GM19324 (cell line): ENCODE data around the gene SMARCAD1.
"Not testable (repeated sequence)": the region's sequence is repeated elsewhere in the genome, so short reads cannot be mapped to it uniquely, and the experiment has no call there.

Source experiments
- ATAC-seq: cut with Tn5 transposase; IDR thresholded peaks from one replicate; pipeline ENCODE4 v1.9.1; 2021; ENCODE audit warnings: mild to moderate bottlenecking, moderate library complexity; ENCODE audit not compliant: unreplicated experiment, low FRiP score

SMARCAD1 gene

DNA sequence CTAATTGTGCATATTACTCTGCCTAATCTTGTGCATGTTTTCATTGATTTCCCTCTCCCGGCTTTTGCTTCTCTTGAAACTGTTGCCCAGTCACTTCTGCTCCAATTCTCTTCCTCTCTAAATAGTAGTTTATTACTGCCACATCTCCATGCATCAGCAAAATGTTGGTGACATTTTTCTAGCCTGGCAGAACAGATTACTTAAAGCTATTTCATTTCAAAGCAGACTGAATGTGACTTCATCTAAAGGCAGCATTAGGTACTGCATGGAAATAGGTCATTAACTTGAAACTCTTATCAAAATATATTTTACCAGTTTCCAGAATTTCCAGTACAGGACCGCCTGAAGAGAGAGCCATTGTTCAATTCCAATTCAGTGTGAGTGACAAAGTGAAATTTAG lies 82.6 kb downstream of the SMARCAD1 start:
- ATAC-seq, result no peak

DNA sequence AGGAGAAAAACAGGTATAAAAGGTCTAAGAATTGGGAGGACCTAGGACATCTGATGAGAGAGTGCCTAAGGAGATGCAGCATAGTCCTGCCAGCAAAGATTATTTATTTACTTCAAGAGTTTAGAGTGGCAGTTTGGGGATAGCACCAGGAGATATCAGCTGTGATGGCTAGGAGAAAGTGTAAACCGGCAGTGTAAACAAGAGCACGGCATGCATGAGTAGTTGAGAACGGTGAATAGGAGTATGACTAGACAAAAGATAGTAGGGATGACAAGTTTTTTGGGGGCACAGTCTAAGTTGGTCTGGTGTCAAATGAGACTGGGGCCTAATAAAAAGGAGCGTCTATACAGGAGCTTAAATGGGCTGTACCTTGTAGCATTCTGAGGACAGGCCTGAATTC lies 86.3 kb downstream of the SMARCAD1 start:
- ATAC-seq, result not testable (repeated sequence)

DNA sequence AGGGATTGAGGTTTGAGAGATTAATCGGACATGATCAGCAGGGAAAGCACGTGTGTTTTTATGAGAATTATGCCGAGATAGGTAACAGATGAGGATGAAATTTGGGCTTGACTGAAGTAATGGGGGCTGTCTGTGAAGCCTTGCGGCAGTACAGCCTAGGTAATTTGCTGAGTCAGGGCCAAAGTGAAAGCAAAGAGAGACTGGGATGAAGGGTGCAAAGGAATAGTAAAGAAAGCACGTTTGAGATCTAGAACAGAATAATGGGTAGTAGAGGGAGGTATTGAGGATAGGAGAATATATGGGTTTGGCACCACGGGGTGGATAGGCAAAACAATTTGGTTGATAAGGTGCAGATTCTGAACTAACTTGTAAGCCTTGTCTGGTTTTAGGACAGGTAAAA lies 87.8 kb downstream of the SMARCAD1 start:
- not testable (repeated sequence) for ATAC-seq

DNA sequence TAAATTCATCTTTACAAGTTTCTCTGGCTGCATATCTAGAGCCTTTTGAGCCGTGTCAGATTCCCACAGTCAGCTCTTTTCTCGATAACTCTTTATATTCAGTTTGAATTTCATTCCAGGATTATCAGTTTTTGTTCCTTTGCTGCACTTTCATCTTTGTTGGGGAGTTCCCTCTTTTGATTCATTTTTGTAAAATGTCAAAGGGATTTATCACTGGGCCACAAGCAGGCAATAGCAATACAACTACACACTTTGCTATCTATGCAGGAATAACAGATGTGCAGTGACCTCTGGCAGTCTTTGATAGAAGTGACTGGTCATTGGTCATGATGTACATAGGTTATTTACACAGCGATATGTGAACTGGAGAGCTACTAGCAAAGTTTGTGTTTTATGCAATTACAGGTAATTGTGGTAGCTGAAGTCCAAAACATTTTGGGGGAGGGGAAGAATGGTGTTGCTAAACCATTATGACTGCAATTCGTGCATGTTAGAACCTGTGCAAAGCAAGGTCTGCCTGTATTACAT lies 91.1 kb downstream of the SMARCAD1 start:
- no peak for ATAC-seq

DNA sequence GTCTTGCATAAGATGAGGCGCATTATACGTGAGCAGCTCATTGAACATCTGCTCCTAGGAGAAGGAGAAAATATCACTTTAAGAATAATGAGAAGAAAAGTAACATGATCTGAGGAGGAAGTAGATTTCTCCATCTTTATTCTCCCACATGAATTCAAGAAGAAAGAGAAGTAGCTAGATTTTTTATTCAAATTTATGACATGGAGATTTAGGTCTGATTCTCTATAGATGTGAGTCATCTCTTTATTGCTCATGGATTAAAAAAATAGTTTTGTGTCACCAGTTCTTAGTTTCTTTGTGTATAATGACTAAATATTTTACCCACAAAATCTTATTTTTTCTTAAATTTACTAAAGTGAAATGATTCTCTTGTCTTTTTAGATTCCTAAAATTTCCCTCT lies 94.5 kb downstream of the SMARCAD1 start:
- no peak for ATAC-seq

DNA sequence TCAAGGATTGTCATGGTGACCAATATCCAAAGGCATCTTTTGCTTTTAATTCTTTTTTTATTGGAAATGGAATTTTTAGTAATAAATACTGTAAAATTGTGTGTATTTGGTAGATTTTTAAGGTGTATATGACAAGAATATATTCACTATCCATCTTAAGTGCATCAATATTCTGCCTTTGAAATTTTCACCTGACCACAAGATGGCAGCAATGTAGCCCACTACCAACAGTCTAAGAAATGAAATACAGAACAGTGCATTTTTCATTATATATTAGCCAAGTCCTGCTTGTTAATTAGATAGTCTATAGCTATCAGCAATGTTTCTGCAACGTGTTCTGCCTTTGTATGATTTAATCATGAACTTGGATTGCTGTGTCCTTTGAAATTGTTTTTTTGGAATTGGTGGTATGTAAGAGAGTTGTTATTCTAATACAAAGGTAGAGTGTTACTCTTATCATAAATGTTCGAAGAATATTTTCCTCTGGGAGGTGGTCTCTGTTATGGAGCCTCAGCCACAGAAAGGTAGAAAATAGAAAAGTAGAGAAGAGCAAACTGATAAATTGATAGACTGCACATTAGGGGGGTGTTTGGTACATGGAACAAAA lies 96.8 kb downstream of the SMARCAD1 start:
- ATAC-seq, result no peak

DNA sequence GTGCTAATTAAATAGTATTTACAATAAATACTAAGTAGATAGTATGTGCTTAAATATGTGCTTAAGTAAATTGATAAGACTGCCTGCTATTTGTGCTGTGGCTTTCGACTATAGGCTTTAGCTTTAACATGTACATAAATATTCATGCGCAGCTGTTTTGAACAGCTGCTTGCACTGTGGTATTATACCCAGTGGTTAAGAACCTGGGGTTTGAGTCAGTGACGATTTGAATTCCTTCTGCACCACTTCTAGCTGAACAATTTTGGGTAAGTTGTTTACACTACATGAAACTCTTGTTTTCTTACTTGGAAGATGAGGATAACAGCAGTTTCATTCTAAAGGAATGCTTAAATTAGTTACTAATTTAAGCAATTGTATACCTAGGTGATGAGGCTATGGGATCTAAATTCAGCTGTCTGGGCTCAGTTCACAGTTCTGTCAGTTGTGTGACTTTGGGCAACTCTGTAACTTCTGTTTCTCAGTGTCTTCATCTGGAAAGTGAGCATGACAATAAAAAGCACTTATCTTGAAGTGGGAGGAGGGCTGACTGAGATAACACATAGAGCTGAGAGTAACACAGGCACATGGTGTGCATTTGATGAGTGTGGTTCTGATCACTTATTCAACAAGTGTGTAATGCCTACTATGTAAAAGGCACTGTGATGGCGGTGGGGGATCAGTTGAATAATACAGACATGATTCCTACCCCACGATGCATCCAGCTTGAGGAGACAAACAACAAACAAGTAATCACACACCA lies 98.0 kb downstream of the SMARCAD1 start:
- no peak for ATAC-seq

DNA sequence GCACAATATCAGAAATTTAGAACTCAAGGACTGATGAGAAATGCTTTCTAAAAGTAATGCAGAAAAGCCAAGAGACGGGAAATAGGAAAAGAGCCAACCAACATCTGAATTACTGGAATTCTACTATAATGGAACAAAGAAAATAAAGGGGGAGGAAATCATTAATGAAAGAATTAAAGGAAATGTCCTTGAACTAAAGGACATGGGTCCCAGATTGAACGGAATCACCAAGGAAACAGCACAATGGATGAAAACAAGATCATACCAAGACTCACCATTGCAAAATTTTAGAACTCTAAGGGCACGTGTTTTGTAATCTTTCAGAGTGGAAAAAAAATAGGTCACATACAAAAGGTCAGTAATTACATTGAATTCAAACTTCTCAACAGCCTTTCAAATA lies 99.0 kb downstream of the SMARCAD1 start:
- no peak for ATAC-seq

DNA sequence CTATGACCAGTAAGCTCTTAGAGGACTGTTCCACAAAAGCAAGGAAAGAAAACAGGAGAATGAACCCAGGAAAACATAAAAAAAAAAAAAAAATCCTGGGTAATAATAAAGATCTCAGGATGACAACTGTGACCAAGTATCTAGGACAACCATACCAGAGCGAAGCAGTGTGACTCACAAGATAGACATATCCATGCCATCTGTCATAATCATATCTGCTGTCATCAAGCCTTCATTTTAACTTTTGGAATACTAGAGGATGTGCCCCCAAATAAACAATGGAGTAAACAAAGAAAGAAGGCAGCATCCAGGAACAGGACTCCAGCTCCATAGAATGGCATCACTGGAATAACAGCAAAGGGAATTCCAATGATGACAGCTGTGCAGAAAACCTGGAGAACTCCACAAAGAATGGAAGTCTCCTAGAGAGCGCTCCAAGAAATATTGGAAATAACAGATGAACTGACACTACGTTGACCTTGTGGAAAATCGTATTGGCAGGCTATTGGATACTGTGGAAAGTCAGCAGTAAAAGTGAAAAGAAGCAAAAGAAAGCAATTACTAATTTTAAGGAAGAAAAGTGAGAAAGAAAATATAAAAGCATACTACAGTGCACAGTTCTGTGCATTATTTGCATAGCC lies 99.7 kb downstream of the SMARCAD1 start:
- no peak for ATAC-seq

DNA sequence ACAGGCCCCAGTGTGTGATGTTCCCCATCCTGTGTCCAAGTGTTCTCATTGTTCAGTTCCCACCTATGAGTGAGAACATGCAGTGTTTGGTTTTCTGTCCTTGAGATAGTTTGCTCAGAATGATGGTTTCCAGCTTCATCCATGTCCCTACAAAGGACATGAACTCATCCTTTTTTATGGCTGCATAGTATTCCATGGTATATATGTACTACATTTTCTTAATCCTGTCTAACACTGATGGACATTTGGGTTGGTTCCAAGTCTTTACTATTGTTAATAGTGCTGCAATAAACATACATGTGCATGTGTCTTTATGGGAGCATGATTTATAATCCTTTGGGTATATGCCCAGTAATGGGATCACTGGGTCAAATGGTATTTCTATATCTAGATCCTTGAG lies 112.3 kb downstream of the SMARCAD1 start:
- ATAC-seq, result not testable (repeated sequence)

DNA sequence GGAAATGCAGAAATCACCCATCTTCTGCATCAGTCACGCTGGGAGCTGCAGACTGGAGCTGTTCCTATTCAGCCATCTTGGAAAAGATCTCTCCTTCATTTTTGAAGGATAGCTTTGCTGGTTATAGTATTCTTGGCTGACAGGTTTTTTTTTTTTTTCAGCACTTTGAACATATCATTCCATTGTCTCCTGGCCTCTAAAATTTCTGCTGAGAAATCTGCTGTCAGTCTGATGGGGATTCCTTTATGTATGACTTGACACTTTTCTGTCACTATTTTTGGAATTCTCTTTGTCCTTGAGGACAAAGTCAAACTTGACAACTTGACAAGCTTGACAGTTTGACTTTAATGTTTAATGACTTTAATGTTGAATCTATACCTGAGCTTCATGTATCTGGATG lies 118.2 kb downstream of the SMARCAD1 start:
- ATAC-seq, result no peak

DNA sequence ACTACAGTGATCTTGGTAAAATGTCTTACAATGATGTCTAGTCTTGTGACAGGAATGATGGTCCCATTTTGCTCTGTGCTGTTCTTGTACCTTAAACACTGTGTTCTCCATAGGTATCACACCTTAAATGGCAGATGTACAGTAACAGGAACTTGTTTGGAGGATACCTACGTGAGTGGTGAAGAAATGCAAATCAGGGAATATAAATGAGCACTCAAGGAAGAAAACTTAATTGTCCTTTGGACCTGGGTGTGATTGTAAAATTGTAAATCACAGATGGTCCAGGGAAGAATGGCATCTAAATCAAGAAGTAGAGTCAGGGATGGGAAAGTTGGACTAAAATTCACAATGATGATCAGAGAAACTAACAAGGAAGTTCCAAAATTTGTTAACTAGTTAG lies 122.3 kb downstream of the SMARCAD1 start:
- no peak for ATAC-seq

DNA sequence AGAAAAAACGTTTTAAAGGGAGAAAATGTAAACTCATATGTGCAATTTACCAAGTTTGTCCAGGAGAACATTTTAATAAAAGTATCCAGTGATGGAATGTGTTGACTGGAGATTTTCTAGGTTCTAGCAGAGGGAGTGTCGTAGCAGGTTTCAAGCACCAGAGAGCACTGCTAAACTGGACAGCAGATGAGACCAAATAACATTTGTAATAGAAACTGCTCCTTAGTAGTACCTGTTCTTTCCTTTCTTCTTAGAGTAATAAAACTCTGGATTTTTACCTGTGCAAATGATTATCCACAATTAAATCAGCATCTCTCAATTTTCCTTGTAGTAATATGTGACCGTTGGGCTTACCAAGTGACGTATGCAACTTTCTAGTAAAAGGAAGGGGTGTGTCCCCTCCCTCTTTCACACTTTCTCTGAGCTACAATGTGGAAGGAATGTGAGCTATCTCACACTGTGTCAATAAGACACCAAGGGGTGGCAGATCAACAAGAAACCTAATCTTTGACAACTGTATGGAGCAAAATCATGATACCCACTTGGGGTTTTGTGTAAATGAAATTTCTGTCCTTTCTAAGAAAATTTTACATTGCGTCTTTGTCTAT lies 125.4 kb downstream of the SMARCAD1 start:
- no peak for ATAC-seq

DNA sequence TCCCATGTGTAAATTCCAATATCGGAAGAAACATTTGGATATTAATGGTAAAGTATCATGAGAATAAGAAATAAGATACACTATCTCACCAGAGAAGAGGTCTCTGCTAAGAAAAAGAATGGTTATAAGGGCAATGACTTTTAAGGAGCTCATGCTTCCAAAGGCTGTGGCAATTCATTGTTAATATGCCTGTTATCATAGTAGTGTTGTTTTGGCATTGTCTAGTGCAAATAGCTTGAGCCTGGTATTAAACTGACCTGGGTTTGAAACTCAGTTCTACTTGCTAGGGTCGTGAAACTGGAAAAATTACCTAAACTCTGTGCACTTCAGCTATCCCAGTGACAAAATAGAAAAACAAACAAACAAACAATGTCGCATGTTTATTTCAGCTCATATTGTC lies 126.2 kb downstream of the SMARCAD1 start:
- no peak for ATAC-seq

DNA sequence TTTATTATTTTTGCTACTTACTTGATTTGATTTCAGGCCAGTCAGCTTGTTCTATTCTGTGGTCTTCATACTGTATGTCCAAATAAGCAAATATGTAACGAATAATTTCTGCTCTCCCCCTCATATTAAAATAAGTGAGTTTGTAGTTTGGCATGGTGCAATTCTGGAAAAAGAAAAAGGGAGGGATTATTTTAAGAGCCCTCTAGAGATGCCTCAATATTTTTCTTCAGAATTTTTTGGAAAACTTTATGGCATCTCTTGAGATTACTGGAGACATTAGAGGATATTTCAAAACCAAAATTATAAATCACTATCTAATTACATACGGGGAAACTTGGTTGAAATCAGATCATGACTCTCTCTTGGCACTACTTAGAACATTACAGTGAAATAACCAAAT lies 126.8 kb downstream of the SMARCAD1 start:
- no peak for ATAC-seq

DNA sequence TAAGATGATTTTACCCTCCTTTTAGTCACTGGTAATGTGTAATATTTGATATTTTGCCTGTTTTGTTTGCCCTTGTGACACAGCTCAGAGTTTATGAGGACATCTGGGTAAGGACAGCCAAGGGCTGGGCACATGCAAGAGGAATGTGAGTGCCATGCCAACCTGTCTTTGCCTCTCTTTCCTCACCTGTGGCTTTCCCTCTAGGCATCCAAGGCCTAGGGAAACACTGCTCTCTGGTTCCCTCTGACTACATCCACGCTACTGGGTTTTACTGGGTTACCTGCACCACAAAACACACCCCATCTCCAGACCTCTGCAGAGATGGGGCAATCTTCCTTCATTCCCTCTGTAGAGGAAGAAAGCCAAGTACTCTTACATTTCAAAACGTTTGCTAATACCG lies 127.3 kb downstream of the SMARCAD1 start:
- ATAC-seq, result no peak

DNA sequence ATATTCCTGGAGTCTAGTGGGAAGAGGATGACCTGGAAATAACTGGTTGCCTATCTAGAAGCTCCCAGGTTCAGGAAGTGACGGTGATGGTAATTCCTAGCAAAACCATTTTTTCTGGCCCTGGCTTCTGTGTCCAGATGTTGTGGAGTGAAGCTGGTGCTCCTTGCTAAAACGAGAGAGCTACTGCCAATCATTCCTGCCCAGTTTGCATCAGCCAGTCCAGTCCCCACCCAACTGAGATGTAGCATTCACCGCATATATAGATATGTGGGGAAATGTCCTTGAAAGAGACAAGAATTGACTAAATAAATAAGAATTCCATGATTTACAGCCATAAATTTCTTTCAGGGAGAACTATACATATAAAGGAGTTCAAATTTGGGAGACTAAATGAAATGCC lies 128.6 kb downstream of the SMARCAD1 start:
- no peak for ATAC-seq

DNA sequence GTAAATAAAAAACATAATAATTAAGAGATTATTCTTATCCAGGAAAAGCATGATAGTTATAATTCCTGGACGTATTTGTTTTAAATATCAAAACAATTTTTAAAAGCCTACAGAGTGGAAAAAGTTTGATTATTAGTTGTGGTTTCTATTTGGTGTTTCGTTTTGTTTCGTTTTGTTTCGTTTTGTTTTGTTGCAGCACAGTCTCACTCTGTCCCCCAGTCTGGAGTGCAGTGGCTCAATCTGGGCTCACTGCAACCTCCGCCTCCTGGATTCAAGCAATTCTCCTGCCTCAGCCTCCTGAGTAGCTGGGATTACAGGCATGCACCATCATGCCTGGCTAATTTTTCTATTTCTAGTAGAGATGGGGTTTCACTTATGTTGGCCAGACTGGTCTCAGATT lies 129.1 kb downstream of the SMARCAD1 start:
- not testable (repeated sequence) for ATAC-seq

DNA sequence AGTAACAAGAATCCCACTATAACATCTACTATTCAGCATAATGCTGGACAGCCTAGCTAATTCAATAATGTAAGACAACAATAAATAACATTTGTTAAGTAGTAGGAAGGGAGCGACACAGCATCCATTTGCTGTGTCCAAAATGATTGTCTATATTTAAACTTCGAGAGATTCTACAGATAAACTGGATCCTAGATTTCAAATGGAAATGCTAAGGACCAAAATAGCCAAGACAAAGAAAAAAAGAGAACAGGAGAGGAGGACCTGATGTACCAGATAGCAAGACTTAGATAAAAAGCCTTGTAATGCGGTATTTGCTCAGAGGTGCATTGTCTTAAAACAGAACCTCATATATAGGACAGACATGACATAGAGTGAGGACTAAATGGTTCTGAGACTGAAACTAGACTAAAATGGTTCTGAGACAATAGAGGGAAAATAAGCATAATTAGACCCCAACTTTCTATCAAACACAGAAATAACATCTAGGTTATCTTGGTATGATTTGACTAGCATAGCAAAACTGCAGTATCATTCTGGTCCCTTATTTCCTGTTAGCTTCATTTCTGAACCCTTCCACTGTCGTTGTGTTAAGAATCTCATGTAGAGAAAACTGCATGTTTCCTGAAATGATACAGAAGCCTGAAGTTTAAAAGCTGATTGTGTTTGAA lies 131.2 kb downstream of the SMARCAD1 start:
- peak; percentile 47 for ATAC-seq

DNA sequence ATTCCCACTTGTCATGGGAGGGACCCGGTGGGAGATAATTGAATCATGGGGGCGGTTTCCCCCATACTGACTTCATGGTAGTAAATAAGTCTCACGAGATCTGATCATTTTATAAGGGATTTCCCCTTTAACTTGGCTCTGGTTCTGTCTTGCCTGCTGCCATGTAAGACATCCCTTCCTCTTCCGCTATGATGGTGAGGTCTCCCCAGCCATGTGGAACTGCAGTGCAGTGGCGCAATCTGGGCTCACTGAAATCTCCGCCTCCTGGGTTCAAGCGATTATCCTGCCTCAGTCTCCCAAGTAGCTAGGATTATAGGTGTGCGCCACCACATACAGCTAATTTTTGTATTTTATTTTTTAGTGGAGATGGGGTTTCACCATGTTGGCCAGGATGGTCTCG lies 132.1 kb downstream of the SMARCAD1 start:
- ATAC-seq, result no peak
